Breast epithelium (tissue), 3 donors: ENCODE data around the gene STAU1.
"Not testable (repeated sequence)": the region's sequence is repeated elsewhere in the genome, so short reads cannot be mapped to it uniquely, and the experiment has no call there.

Experiments
- POLR2A ChIP-seq: fragments of 450-650 bp; IDR thresholded peaks from one replicate; pipeline ENCODE4 v1.6.1; 2016; ENCODE audit warnings: antibody characterized with exemption, mild to moderate bottlenecking, moderate library complexity
- TF ChIP-seq, protein P1 (sequence below), 3 donors: fragments of 450-650 bp; IDR thresholded peaks; one replicate each; pipeline ENCODE4 v1.5.1; 2016 to 2017; ENCODE audit warnings: antibody characterized with exemption in 3 of 3, mild to moderate bottlenecking in 3 of 3, moderate library complexity in 3 of 3

DNA sequence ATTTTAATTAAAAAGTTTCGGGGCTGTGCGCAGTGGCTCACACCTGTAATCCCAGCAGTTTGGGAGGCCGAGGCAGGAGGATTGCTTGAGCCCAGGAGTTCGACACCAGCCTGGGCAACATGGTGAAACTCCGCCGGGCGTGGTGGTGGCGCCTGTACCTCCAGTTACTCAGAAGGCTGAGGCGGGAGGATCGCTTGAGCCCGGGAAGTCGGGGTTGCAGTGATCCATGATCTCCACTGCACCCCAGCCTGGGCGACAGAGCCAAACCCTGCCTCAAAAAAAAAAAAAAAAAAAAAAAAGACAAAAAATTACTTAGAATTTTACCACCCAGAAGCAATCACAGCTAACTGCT, 30.6 kb upstream of the STAU1 start:
- TF ChIP-seq, protein P1, sequence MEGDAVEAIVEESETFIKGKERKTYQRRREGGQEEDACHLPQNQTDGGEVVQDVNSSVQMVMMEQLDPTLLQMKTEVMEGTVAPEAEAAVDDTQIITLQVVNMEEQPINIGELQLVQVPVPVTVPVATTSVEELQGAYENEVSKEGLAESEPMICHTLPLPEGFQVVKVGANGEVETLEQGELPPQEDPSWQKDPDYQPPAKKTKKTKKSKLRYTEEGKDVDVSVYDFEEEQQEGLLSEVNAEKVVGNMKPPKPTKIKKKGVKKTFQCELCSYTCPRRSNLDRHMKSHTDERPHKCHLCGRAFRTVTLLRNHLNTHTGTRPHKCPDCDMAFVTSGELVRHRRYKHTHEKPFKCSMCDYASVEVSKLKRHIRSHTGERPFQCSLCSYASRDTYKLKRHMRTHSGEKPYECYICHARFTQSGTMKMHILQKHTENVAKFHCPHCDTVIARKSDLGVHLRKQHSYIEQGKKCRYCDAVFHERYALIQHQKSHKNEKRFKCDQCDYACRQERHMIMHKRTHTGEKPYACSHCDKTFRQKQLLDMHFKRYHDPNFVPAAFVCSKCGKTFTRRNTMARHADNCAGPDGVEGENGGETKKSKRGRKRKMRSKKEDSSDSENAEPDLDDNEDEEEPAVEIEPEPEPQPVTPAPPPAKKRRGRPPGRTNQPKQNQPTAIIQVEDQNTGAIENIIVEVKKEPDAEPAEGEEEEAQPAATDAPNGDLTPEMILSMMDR (IDR thresholded peaks at IDR 0.05), result not testable (repeated sequence)
- TF ChIP-seq POLR2A, result not testable (repeated sequence)
